Neural progenitor cell (in vitro differentiated cells): ENCODE data around the gene CIDEA. TPM values are rescaled to one million over a fixed set of nuclear protein-coding genes. Genes with fewer than 3 reads are reported as not detected.

Experiments used
- DNase-seq: peaks from one replicate; pipeline ENCODE4 v3.0.0-alpha.2; 2016; ENCODE audit warnings: low spot score
- H2AFZ ChIP-seq: fragments of 200-600 bp; sonication (generic); replicated peaks from 2 replicates; pipeline ENCODE4 v1.6.1; 2016; ENCODE audit warnings: antibody characterized with exemption
- H3F3A ChIP-seq: fragments of 200-600 bp; sonication (generic); 2 replicates; pipeline ENCODE4 v1.6.1; 2016; ENCODE audit warnings: antibody characterized with exemption, low read depth
- H3K27ac ChIP-seq: fragments of 200-600 bp; sonication (generic); 2 replicates; pipeline ENCODE4 v1.5.1; 2016; ENCODE audit warnings: mild to moderate bottlenecking
- H3K27me3 ChIP-seq: fragments of 200-600 bp; sonication (generic); 2 replicates; pipeline ENCODE4 v1.6.1; 2016; ENCODE audit warnings: mild to moderate bottlenecking, moderate library complexity
- H3K36me3 ChIP-seq: fragments of 200-600 bp; sonication (generic); 2 replicates; pipeline ENCODE4 v1.5.1; 2016
- H3K4me1 ChIP-seq: fragments of 200-600 bp; sonication (generic); 2 replicates; pipeline ENCODE4 v1.6.1; 2016; ENCODE audit warnings: mixed run types
- H3K4me2 ChIP-seq: fragments of 200-600 bp; sonication (generic); 2 replicates; pipeline ENCODE4 v1.6.1; 2016
- H3K4me3 ChIP-seq: fragments of 200-600 bp; sonication (generic); 2 replicates; pipeline ENCODE4 v1.5.1; 2016
- H3K79me2 ChIP-seq: fragments of 200-600 bp; sonication (generic); 2 replicates; pipeline ENCODE4 v1.6.1; 2016; ENCODE audit warnings: low read depth
- H3K9ac ChIP-seq: fragments of 200-600 bp; sonication (generic); 2 replicates; pipeline ENCODE4 v1.6.1; 2016
- H3K9me3 ChIP-seq: fragments of 200-600 bp; sonication (generic); 2 replicates; pipeline ENCODE4 v1.5.1; 2016; ENCODE audit warnings: low read depth
- H4K20me1 ChIP-seq: fragments of 200-600 bp; sonication (generic); 2 replicates; pipeline ENCODE4 v1.6.1; 2016; ENCODE audit warnings: low read depth
- H3K27ac Mint-ChIP-seq: 3 replicates; pipeline ENCODE4 v1.8.0; 2021; ENCODE audit warnings: mixed read lengths
- H3K27me3 Mint-ChIP-seq: 2 replicates; pipeline ENCODE4 v1.8.0; 2022; ENCODE audit warnings: low read depth, mild to moderate bottlenecking, inconsistent platforms, moderate library complexity, mixed read lengths; ENCODE audit not compliant: insufficient read depth
- H3K36me3 Mint-ChIP-seq: 3 replicates; pipeline ENCODE4 v1.8.0; 2021; ENCODE audit warnings: mixed read lengths
- H3K4me1 Mint-ChIP-seq: 3 replicates; pipeline ENCODE4 v1.8.0; 2021; ENCODE audit warnings: mixed read lengths
- H3K4me3 Mint-ChIP-seq: 3 replicates; pipeline ENCODE4 v1.8.0; 2021; ENCODE audit warnings: mild to moderate bottlenecking, moderate library complexity, mixed read lengths
- H3K9me3 Mint-ChIP-seq: 3 replicates; pipeline ENCODE4 v1.8.0; 2020; ENCODE audit warnings: mixed read lengths
- EZH2 ChIP-seq: fragments of 200-600 bp; sonication (generic); IDR thresholded peaks from 2 replicates; pipeline ENCODE4 v1.6.1; 2017; ENCODE audit warnings: antibody characterized with exemption, mild to moderate bottlenecking, moderate library complexity
- EZH2phosphoT487 ChIP-seq: fragments of 200-600 bp; sonication (generic); IDR thresholded peaks from 2 replicates; pipeline ENCODE4 v1.6.1; 2017; ENCODE audit warnings: antibody characterized with exemption
- total RNA-seq: library from RNA; depleted of rRNA; stranded (reverse); fragments of >200 nt; gene quantifications from 2 replicates; pipeline ENCODE4 v1.2.3, GENCODE V29; 2015; ENCODE audit warnings: low replicate concordance
- TF ChIP-seq, protein P1 (sequence below): fragments of 200-600 bp; sonication (generic); IDR thresholded peaks from 2 replicates; pipeline ENCODE4 v1.5.1; 2017; ENCODE audit warnings: antibody characterized with exemption, mild to moderate bottlenecking

Gene CIDEA
- total RNA-seq, 1 donor from 2014 or later: not detected

DNA sequence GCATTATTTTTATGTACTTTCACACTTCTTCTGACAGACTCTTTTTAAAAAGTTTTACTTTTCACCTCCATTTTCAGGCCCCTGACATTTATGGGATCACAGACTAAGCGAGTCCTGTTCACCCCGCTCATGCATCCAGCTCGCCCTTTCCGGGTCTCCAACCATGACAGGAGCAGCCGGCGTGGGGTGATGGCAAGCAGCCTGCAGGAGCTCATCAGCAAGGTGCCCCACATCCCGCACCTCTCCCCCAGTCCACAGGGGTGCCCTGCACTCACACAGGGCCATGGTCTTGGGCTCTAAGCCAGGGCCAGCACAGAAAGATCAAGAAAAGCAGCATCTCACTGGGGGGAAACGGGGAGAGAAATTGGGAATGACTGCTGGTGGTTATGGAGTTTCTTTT, 8.6 kb downstream of the CIDEA start:
- DNase-seq: no peak
- H3K9me3 ChIP-seq: no peaks in the 10 kb centered on the region
- Mint-ChIP-seq H3K9me3 (no peaks in the 10 kb centered on the region), H3K27me3 (peaks cover 4% of the 10 kb centered on the region), H3K27ac (no peak overlapping the region), H3K4me3 (no peak overlapping the region), H3K36me3 (no peaks in the 10 kb centered on the region), H3K4me1 (no peaks in the 10 kb centered on the region)
- H3K4me1 ChIP-seq: no peaks in the 10 kb centered on the region
- no peaks in the 10 kb centered on the region for H4K20me1 ChIP-seq
- H3K27ac ChIP-seq: no peak overlapping the region
- H3F3A ChIP-seq: no peaks in the 10 kb centered on the region
- H3K9ac ChIP-seq: no peak overlapping the region
- H3K36me3 ChIP-seq: no peaks in the 10 kb centered on the region
- no peaks in the 10 kb centered on the region for H3K79me2 ChIP-seq
- no peak for TF ChIP-seq EZH2phosphoT487
- TF ChIP-seq EZH2: no peak
- TF ChIP-seq, protein P1, sequence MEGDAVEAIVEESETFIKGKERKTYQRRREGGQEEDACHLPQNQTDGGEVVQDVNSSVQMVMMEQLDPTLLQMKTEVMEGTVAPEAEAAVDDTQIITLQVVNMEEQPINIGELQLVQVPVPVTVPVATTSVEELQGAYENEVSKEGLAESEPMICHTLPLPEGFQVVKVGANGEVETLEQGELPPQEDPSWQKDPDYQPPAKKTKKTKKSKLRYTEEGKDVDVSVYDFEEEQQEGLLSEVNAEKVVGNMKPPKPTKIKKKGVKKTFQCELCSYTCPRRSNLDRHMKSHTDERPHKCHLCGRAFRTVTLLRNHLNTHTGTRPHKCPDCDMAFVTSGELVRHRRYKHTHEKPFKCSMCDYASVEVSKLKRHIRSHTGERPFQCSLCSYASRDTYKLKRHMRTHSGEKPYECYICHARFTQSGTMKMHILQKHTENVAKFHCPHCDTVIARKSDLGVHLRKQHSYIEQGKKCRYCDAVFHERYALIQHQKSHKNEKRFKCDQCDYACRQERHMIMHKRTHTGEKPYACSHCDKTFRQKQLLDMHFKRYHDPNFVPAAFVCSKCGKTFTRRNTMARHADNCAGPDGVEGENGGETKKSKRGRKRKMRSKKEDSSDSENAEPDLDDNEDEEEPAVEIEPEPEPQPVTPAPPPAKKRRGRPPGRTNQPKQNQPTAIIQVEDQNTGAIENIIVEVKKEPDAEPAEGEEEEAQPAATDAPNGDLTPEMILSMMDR: no peak
- H3K4me2 ChIP-seq: no peak overlapping the region
- H3K4me3 ChIP-seq: no peak overlapping the region
- H2AFZ ChIP-seq: no peak overlapping the region
- H3K27me3 ChIP-seq: peaks cover 14% of the 10 kb centered on the region

DNA sequence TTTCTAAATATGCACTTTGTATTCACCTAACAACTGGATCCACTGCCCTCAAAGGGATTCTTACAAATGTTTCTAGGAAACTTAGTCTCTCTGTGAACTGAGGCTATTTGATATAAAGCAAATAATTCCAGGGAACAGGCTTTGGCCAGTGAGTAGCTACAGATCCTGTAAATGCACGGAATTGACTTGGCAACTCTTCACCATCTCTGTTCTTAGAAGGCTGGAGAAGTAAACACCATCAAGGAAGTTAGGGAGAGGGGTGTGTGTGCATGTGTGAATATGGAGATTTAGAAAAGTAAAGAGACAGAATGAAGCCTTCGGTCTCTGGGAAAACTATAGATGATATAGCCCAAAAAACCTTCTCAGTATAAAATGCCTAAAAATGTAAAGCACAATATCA, 10.7 kb downstream of the CIDEA start:
- H3K27me3 Mint-ChIP-seq: peaks cover 4% of the 10 kb centered on the region
- Histone ChIP-seq H2AFZ (no peak overlapping the region), H3F3A (peaks cover 4% of the 10 kb centered on the region), H3K4me1 (no peaks in the 10 kb centered on the region), H3K4me2 (no peak overlapping the region), H3K36me3 (no peaks in the 10 kb centered on the region), H3K27ac (no peak overlapping the region), H3K79me2 (no peaks in the 10 kb centered on the region), H3K9ac (no peak overlapping the region), H3K27me3 (no peaks in the 10 kb centered on the region), H4K20me1 (no peaks in the 10 kb centered on the region), H3K9me3 (no peaks in the 10 kb centered on the region), H3K4me3 (no peak overlapping the region)
- no peak overlapping the region for H3K4me3 Mint-ChIP-seq
- no peaks in the 10 kb centered on the region for H3K36me3 Mint-ChIP-seq
- TF ChIP-seq EZH2phosphoT487 (no peak), EZH2 (no peak)
- TF ChIP-seq, protein P1: no peak
- no peaks in the 10 kb centered on the region for H3K4me1 Mint-ChIP-seq
- no peaks in the 10 kb centered on the region for H3K9me3 Mint-ChIP-seq
- no peak for DNase-seq
- no peak overlapping the region for H3K27ac Mint-ChIP-seq

DNA sequence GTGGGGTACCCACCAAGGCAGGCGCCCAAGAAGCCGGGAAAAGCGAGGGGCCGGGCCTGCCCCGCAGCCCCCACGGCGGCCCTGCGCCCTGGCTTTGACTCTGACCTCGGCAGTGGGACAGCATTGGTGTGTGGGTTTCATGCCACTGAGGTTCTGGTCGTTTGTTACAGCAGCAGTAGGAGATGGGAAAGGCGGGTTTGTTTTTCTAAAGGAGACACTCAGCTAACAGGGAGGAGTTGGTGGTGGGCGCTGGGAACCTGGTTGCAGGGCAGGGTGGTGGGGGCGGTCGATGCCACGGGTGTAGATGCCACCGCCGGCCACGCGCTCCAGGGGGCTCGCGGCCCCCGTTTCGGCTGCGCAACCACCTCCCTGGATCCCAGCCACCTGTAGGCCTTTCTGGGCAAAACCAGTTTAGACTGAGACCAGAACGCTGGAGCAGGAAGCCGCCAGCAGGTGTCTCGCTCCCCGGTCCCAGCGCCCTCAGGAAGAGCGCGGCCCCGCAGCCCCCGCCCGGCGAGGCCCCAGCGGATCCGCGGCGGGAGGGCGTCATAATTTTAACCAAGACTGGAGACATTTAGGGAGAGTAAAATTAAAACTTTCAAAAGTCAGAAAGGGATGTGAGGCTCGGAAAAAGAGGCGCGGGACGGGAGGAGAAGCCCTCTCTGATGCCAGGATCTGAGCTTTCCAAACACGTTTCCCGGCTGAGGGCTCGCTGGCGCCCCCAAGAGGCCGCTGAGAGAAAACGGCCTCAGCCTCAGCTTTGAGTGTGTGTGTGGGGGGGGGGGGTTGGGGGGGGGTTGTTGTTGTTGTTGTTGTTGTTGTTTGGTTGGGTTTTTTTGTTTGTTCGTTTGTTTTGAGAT, 17.4 kb downstream of the CIDEA start:
- H3K27ac ChIP-seq: no peak overlapping the region
- TF ChIP-seq, protein P1: peak; percentile 71
- no peak for TF ChIP-seq EZH2
- peaks cover 6% of the 10 kb centered on the region for H3K4me1 Mint-ChIP-seq

More for the DNA sequence above, 17.4 kb downstream of the CIDEA start:
- Mint-ChIP-seq H3K27ac (peak overlapping the region; percentile 11), H3K36me3 (no peaks in the 10 kb centered on the region), H3K27me3 (peaks cover 3% of the 10 kb centered on the region), H3K9me3 (no peaks in the 10 kb centered on the region), H3K4me3 (peak overlapping the region; percentile 80)
- Histone ChIP-seq H3K4me1 (no peaks in the 10 kb centered on the region), H3K36me3 (no peaks in the 10 kb centered on the region), H3F3A (peaks cover 9% of the 10 kb centered on the region), H3K4me3 (peak overlapping the region; percentile 65), H4K20me1 (no peaks in the 10 kb centered on the region), H2AFZ (peak overlapping the region; percentile 94), H3K79me2 (no peaks in the 10 kb centered on the region), H3K27me3 (no peaks in the 10 kb centered on the region), H3K9ac (no peak overlapping the region), H3K4me2 (peak overlapping the region; percentile 74), H3K9me3 (no peaks in the 10 kb centered on the region)
- peak; percentile 86 for DNase-seq
